K562 (cell line): Measurements from ENCODE around the gene SAMD8.

Experiments used
- ATF6 ChIP-seq: sonication (generic); formaldehyde crosslinking; IDR thresholded peaks from 2 replicates; pipeline ENCODE4 v1.4.0; 2020; ENCODE audit warnings: mild to moderate bottlenecking, missing genetic modification reagents
- CTCF ChIP-seq, 3 experiments: IDR thresholded peaks in 2 of 3; conservative IDR thresholded peaks in 1 of 3; 2 replicates each; pipeline ENCODE4 v1.5.1; 2011 to 2012; ENCODE audit warnings: low read length in 3 of 3, mild to moderate bottlenecking in 3 of 3, control low read depth in 2 of 3, improper control_type of control experiment in 1 of 3, inconsistent platforms in 1 of 3, low read depth in 1 of 3, mixed read lengths in 1 of 3, moderate library complexity in 1 of 3; ENCODE audit not compliant: insufficient read depth in 2 of 3
- EZH2 ChIP-seq: IDR thresholded peaks from 2 replicates; pipeline ENCODE4 v1.6.1; 2012; ENCODE audit warnings: low read depth, mild to moderate bottlenecking, inconsistent platforms, low read length, borderline replicate concordance
- PATZ1 ChIP-seq: fragments of 250-450 bp; sonication (Bioruptor Pico); IDR thresholded peaks from 2 replicates; pipeline ENCODE4 v1.5.0; 2020; ENCODE audit warnings: mild to moderate bottlenecking, borderline replicate concordance
- RFX5 ChIP-seq: IDR thresholded peaks from 2 replicates; pipeline ENCODE4 v1.6.1; 2011; ENCODE audit warnings: low read depth, mild to moderate bottlenecking, improper control_type of control experiment, low read length
- SIRT6 ChIP-seq: IDR thresholded peaks from one replicate; pipeline ENCODE4 v1.6.1; 2012; ENCODE audit warnings: low read depth, mild to moderate bottlenecking, control low read depth, inconsistent platforms, low read length, moderate library complexity
- ZBTB7A ChIP-seq: IDR thresholded peaks from 2 replicates; pipeline ENCODE4 v1.6.1; 2011; ENCODE audit warnings: low read depth, mild to moderate bottlenecking, low read length, moderate library complexity, borderline replicate concordance; ENCODE audit not compliant: control insufficient read depth
- ZNF76 ChIP-seq: fragments of 250-450 bp; sonication (Bioruptor Pico); IDR thresholded peaks from 2 replicates; pipeline ENCODE4 v1.4.0; 2020; ENCODE audit warnings: mild to moderate bottlenecking, moderate library complexity, borderline replicate concordance
- ZSCAN29 ChIP-seq: fragments of 450-650 bp; IDR thresholded peaks from 2 replicates; pipeline ENCODE4 v1.6.1; 2017
- TF ChIP-seq, protein P1 (sequence below): fragments of 150-350 bp; IDR thresholded peaks from 2 replicates; pipeline ENCODE4 v1.6.1; 2014; ENCODE audit warnings: low read depth, mild to moderate bottlenecking, low read length, borderline replicate concordance

- no peak for TF ChIP-seq CTCF (IDR thresholded peaks at IDR 0.05 in 2 of 3, conservative IDR thresholded peaks at IDR 0.05 in 1 of 3; ENCODE audit: insufficient read depth in 2 of 3, low read depth in 1 of 3, low read length in 3 of 3)
- TF ChIP-seq SIRT6, result no peak
- no peak for TF ChIP-seq ATF6
- no peak for TF ChIP-seq ZSCAN29
- TF ChIP-seq RFX5, result no peak
- TF ChIP-seq PATZ1 (CRISPR knock-in tag), result no peak
- TF ChIP-seq, protein P1, sequence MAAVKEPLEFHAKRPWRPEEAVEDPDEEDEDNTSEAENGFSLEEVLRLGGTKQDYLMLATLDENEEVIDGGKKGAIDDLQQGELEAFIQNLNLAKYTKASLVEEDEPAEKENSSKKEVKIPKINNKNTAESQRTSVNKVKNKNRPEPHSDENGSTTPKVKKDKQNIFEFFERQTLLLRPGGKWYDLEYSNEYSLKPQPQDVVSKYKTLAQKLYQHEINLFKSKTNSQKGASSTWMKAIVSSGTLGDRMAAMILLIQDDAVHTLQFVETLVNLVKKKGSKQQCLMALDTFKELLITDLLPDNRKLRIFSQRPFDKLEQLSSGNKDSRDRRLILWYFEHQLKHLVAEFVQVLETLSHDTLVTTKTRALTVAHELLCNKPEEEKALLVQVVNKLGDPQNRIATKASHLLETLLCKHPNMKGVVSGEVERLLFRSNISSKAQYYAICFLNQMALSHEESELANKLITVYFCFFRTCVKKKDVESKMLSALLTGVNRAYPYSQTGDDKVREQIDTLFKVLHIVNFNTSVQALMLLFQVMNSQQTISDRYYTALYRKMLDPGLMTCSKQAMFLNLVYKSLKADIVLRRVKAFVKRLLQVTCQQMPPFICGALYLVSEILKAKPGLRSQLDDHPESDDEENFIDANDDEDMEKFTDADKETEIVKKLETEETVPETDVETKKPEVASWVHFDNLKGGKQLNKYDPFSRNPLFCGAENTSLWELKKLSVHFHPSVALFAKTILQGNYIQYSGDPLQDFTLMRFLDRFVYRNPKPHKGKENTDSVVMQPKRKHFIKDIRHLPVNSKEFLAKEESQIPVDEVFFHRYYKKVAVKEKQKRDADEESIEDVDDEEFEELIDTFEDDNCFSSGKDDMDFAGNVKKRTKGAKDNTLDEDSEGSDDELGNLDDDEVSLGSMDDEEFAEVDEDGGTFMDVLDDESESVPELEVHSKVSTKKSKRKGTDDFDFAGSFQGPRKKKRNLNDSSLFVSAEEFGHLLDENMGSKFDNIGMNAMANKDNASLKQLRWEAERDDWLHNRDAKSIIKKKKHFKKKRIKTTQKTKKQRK, result no peak
- TF ChIP-seq ZNF76 (CRISPR knock-in tag), result no peak
- no peak for TF ChIP-seq ZBTB7A
- TF ChIP-seq EZH2, result no peak
Measured at GRCh38 chr10:75176046-75176445, 64.6 kb downstream of the SAMD8 start.
